Muscle of arm (tissue), 12 donors: ENCODE results near the gene CPED1. TPM values are rescaled to one million over a fixed set of nuclear protein-coding genes. Genes with fewer than 3 reads are reported as not detected.
"Not testable (repeated sequence)": the region's sequence is repeated elsewhere in the genome, so short reads cannot be mapped to it uniquely, and the experiment has no call there.

ENCODE experiments used
- DNase-seq: peaks from one replicate; pipeline ENCODE4 v3.0.0-alpha.2; 2013
- polyA plus RNA-seq, 12 donors: library from polyadenylated mRNA; unstranded; fragments of 120-200 nt; gene quantifications; one replicate each; pipeline ENCODE4 v1.2.1, GENCODE V29; 2013; ENCODE audit not compliant: insufficient read length in 12 of 12

CPED1 gene
- polyA plus RNA-seq, 12 donors: 6.7 to 35.5 (median 14.5) TPM; not detected in 1

DNA sequence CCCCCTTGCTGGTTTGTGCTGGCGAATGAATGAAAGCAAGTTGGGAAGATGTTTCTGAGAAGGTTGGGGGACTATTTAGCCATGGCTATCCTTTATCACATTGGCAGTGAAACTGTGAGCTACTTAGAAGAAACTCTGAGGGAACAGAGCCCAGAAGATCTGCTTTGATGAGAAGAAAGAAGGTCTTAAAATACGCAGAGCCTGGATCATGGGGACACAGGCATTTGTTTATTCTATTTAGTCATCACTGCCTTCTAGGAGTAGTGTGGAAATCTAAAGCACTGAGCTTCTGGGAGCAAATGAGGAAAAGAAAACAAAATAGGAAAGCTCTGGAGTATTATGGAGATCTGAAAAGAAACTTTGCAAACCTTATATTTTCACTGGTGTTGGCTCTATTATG, 28.5 kb downstream of the CPED1 start:
- DNase-seq: no peak

DNA sequence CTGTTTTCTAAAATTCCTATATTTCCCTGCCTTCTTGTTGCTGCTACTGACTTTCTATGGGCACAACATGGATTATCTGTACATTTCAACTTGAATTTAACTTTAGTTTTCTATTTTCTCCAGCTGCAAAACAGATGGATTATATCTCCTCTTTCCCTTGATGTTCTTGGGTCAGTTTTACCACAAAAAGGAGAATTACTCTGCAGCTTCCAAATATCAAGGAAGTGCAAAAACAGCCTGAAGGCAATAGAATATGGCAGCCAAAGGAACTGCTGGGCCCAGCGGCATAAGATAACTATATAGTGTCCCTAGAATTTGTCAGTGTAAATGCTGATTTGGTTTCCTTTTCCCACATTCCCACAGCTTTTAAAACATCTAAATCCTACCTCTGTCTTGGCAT, 29.1 kb downstream of the CPED1 start:
- DNase-seq: no peak

DNA sequence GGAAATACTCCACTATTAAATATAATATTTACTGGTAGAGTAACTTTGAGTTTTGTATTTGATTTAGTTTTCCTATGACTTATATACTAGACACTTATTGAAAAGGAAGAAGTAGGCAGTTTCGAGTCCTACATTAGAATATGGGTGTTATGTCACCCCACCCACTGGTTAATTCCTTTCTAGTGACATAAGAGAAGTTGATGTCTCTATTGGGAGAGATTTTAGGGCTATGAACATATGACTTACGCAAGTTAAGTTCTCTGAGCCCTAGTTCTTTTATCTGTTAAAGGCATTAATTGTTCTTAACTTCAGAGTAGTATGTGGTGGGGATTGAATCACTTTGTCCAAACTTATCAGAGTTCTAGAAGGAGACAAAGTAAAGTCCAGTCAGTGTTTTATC, 30.5 kb downstream of the CPED1 start:
- DNase-seq: no peak

DNA sequence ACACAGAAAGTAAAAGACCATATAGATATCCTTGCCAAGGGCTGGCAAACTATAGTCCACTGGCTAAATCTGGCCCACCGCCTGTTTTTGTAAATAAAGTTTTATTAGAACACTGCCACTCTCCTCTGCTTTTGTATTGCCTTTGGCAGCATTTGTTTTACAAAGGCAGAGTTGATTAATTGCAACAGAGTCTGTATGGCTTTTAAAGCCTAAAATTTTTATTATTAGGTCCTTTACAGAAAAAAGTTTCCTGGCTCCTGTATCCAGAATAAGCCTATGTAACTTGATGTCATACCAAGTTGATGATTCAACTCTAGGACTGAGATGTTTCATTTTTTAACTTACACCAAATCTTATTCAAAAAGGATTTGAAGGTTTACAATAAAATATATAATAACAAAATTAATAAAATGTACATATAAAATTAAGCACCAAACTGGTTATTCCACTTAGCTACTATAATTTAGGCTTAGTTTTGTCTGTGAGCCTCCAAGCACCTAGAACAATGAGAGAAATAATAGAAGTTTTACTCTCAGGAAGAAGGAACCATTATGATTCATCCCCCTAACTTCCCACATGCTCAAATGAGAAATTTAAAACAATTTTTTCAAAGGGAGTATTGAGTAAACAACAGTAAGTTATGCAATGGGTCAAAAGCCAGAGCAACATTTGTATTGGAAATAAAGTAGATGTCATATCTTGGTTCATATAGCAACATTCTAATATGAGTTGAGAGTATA, 31.9 kb downstream of the CPED1 start:
- no peak for DNase-seq

DNA sequence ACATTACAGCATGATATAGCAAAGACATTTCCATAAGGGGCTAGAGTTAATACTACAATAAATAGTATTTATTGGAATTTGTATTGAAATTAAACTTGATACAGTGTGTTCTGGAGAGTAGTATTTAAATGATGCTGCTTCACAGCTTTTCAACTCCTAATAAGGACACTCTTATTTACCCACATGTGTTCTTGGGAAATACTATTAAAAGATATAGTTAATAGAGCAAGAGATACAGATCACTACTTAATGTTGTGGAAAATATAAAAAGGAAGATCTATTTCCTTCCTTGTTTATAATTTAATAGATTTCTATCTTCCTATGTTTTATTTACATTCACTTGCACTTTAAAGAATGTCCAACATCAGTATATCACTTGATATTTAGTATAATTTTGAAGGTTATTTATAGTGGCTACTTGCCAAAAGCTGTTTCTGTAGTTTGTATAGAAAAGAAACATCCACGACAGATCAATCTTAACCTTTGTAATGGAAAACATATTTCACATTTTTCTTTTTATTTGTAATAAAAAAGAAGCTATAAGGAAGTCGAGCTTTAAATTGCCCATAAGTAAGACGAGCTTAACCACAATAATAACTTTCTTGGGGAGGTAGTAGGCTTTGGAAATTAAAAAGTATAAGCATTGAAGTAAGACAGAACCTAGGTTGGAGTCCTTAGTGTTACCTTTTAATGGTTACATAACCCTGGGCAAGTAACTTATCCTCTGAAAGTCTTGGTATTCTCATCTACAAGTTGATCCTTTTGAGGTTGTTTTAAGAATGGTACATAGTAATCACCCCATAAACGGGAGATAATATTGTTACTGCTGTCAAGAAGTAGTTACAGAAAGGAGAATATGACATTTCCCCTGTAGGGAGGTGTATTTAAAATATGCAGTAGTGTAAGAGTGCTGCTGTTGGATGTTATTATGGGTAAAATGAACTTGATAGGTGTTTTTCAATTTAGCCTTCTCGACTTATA, 32.8 kb downstream of the CPED1 start:
- DNase-seq: no peak

DNA sequence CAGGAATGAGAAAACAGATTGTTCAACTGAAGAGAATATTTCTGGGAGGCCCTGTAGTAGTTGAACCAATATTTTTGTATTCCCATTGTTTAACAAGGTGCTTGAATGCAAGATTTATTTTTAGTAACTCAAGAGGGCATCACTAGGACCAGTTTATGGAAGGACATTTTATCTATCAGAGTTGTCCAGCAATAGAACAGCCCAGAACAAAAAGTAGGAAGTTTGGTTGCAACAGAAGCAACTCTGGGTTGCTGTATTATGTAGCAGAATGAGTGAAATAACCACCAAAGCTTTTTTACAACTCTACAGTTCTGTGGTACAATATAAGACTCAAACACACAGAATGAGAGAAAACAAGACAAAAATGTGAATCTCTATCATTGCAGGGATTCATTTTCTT, 34.7 kb downstream of the CPED1 start:
- DNase-seq: no peak

DNA sequence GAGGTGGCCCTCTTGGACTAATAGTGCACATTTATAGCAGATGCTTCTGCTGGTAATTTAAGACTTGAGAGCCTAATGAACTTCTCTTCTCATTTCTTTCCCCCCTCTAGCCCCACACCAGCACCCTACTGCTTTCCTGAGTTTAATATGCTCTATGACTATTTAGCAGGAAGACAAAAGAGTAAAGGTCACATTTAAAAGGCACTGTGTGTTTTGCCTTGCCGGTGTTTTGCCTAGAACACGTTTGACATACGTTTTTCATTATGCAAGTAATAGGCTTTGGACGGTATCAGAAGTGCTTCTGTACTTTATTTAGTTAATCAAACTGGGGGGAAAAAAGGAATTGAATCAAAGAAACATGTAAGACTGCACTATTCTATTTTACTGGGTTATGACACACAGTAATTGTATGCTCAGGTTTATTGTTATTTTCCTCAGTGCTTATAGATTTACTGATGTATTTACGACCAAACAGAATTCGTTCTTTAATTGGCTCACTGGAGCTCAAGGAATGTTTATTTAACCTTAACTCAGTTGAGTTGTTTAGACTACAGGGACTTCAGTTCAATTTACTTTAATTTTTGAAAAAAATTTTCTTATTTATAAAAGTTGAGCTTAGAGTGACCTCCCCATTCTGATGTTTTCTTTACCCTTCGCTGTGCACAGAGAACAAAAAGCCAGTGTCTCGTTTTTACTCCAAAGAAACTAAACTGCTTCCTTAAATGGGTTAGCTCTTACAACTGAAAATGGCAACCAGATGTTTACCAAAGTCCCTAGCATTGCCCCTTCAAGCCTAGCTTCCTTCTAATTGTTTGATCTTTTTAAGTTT, 35.4 kb downstream of the CPED1 start:
- no peak for DNase-seq

DNA sequence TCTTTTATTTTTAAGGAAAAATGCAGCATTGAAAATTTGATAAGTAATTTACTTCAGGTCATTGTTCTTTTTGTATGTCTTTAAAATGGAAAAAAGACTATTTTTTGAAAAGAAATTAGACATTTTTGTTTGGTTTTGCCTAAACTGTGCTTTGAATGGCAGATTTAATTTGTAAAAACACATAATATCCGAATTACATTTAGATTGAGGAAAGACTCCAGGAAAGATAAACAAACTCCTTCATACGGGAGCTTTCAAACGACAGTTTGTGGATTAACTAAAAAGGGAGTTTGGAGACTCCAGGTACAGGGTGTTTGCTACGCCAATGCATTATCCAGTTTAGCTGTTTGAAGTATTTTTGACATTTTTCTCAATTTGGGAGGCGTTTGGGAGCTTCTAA, 36.1 kb downstream of the CPED1 start:
- no peak for DNase-seq

DNA sequence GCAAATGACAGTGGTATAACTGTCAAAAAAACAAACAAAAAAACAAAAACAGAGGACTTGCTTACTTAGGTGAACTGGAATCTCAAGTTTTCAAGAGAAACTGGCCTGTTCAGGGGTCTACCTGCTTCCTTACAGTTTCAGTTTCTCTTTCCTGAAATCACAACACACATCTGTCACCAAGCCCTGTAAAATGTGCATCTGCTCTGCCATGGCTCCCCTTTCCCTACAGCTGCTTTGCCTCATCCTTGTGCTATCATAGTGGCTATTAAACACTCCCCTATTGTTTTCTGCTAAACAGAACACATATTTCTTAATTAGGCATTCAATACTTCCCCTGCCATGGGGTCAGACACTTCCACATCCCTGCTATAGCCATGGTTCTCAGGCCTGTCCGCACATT, 37.6 kb downstream of the CPED1 start:
- no peak for DNase-seq

DNA sequence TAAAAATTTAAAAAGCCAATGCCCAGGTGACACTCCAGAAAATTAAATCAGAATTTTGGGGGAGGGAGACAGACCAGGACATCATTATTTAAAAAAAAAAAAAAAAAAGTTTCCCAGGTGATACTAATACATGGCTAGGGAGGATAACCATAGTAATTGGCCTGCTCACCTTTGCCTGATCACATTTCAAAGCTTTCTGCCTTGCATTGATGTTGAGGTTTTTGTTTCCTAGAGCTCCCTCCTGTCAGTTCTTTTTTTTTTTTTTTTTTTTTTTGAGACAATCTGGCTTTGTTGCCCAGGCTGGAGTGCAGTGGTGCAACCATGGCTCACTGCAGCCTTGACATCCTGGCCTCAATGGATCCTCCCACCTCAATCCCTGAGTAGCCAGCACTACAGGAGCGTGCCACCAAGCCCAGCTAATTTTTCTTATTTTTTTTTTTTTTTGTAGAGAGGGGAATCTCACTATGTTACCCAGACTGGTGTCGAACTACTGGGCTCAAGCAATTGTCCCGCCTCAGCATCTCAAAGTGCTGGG, 38.1 kb downstream of the CPED1 start:
- no peak for DNase-seq

DNA sequence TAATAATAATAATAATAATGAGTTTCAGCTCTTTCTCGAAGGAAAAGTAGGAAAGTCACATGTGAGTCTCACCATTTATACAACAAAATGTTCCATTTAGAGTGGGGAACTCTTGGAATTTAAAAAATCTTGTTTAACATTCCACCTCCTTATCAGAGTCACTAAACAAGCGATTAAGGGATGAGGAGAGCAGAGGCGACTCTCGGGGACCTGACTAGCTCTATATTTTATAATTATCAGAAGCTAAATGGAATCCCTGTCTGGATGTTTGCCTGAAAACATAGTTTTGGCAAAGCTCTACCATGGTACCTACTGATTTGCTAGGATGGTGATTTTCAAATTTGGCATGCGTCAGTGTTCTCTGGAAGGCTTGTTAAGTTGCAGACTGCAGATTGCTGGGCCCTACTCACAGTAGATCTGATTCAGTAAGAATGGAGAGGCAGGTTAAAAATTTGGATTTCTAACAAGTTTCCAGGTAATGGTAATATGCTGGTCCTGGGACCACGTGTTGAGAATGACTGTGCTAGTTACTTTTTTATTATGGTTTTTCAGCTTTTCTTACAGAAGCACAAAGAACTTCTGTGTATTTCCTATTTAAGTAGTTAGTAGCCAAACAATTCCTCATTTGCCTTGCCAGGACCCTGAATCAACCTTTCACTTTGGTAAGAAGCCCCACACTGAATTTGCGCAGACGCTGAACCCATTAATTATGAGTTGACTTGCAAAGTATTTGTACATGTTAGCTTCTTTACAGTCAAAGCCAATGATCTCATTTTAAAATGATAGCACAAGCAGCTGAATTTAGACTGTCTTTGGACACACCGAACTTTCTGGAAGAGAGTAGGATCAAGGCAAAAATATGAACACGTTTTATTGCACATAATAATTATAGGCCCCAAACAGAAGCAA, 39.5 kb downstream of the CPED1 start:
- no peak for DNase-seq

DNA sequence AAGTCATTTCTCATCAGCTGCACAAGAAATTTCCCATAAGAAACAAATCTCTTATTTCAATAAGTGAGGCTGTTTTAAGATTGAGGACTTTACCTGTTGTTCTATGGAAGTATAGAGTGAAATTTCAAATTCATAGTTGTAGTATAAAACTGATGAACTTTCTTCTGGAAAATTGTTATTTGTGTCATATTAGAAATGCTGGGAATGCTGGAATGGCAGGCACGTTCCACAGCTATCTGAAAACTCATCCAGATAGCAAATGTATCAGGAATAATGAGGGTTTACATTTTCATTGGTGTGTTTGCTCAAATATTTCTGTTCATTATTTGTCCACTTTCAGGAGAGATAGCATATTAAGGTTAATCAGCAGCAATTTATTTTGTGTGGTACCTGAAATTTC, 40.8 kb downstream of the CPED1 start:
- DNase-seq: no peak

DNA sequence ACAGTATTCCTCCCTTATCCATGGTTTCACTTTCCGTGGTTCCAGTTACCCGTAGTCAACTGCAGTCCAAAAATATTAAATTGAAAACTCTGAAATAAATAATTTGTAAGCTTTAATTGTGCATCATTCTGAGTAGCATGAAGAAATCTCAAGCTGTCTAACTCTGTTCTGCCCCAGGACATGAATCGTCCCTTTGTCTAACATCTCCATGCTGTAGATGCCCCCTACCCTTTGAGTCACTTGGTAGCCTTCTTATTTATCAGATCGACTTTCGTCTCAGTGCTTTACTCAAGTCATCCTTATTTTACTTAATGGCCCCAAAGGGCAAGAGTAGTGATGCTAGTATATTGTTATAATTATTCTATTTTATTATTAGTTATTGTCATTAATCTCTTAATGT, 41.8 kb downstream of the CPED1 start:
- no peak for DNase-seq

DNA sequence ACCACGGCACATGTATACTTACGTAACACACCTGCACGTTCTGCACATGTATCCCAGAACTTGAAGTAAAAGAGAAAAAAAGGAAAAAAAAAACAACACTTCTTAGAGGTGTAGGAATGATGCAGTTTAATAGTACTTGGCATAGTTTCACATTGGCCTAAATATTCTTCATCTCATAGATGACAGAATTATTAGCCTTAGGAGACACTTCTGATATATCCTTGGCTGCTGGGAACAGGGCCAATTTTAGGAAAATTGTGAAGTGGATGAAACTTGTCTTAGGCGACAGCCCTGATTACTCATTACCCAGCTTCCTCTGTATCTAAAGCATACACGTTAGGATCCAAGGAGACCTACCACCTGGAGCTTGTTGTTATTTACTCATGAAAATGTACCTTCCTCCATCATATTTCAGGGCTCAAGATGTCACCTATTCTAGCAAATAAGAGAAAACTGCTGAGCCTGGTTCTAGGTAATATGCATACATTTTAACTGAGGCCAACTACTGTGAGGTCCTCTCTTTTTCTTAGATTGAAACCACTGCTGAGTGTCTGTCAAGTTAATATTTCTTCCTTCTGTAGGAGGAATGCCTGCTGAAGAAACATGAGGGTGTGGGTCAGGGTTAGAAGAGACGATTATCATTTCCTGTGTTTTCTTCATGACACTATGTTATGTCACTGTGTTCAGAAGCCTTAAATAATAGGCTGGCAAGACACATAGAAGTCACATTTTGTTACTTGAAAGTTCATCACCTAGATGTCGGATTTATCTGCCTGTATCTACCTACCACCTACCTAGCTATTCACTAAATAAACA, 44.3 kb downstream of the CPED1 start:
- DNase-seq: no peak

DNA sequence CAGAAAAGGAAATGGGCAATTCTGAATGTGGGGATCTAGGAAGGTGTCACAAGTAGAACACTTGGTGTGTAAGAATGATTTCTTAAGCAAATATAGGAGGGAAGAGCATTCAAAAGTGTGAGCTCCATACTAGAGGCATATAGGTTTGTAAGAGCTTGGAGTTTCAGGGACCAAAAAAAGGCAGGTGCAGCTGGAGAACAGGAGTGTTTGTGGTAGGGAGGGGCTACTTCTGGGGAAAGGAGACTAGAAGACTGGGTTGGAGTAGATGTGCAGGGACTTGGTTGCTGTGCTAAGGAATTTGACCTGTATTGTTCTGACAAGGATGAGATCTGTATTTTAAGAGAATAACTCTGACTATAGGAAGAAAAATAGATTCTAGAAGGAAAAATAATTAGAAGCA, 46.4 kb downstream of the CPED1 start:
- DNase-seq: no peak

DNA sequence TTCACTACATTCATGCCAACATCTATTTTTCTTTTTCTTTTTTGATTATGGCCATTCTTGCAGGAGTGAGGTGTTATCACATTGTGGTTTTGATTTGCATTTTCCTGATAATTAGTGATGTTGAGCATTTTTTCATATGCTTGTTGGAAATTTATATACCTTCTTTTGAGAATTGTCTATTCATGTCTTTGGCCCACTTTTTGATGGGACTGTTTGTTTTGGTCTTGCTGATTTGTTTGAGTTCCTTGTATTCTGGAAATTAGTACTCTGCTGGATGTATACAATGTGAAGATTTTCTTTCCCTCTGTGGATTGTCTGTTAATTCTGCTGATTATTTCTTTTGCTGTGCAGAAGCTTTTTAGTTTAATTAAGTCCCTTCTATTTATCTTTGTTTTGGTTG, 48.3 kb downstream of the CPED1 start:
- DNase-seq: not testable (repeated sequence)

DNA sequence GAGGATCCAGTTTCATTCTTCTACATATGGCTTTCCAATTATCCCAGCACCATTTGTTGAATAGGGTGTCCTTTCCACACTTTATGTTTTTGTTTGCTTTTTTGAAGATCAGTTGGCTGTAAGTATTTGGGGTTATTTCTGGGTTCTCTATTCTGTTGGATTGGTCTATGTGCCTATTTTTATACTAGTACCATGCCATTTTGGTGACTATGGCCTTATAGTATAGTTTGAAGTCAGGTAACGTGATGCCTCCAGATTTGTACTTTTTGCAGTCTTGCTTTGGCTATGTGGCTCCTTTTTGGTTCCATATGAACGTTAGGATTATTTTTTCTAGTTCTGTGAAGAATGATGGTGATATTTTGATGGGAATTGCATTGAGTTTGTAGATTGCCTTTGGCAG, 48.8 kb downstream of the CPED1 start:
- DNase-seq: not testable (repeated sequence)

DNA sequence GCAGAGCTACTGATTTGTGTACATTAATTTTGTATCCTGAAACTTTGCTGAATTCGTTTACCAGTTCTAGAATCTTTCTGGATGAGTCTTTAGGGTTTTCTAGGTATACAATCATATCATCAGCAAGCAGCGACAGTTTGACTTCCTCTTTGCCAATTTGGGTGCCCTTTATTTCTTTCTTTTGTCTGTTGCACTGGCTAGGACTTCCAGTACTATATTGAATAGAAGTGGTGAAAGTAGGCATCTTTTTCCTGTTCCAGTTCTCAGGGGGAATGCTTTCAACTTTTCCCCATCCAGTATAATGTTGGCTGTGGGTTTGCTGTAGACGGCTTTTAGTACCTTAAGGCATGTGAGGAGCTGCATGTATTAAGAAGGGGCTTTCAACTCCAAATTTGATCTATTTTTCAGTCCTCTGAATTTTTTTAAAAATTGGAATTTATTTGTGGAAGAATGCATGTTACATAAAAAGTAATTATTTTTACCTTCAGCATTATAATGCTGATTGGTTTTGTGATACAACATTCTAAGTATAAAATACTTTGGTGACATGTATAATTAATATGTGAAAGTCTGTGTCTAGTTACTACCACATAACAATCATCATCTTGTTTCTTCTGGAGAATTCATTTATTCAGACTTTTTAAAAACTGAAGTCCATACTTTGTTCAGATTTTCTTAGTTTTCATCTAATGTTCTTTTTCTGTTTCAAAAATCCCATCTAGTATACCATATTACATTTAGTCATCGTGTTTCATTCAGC, 49.6 kb downstream of the CPED1 start:
- DNase-seq: no peak
